GM19025 (cell line): ENCODE results near the gene SLMAP.

Source experiments
- ATAC-seq: cut with Tn5 transposase; IDR thresholded peaks from one replicate; pipeline ENCODE4 v1.9.1; 2021; ENCODE audit warnings: mild to moderate bottlenecking, low read depth, moderate library complexity; ENCODE audit not compliant: unreplicated experiment

Gene SLMAP

GRCh38 chr3:57929988-57930387, 173.9 kb downstream of the SLMAP start:
- no peak for ATAC-seq

- no peak for ATAC-seq
These were observed 177.5 kb downstream of the SLMAP start for GRCh38 chr3:57933602-57934001.

GRCh38 chr3:57934373-57934772, 178.3 kb downstream of the SLMAP start:
- ATAC-seq: no peak

- ATAC-seq: no peak
These were observed 179.4 kb downstream of the SLMAP start for GRCh38 chr3:57935539-57935938.

- ATAC-seq: no peak
These were observed 181.0 kb downstream of the SLMAP start for GRCh38 chr3:57937092-57937491.

GRCh38 chr3:57939775-57940174, 183.7 kb downstream of the SLMAP start:
- no peak for ATAC-seq

GRCh38 chr3:57942388-57942787, 186.3 kb downstream of the SLMAP start:
- no peak for ATAC-seq

- no peak for ATAC-seq
These were observed 186.8 kb downstream of the SLMAP start for GRCh38 chr3:57942872-57943283.

GRCh38 chr3:57943525-57944495, 187.7 kb downstream of the SLMAP start:
- ATAC-seq: no peak

GRCh38 chr3:57946970-57947381, 190.9 kb downstream of the SLMAP start:
- no peak for ATAC-seq

- no peak for ATAC-seq
These were observed 192.1 kb downstream of the SLMAP start for GRCh38 chr3:57948080-57948671.

- ATAC-seq: no peak
These were observed 192.7 kb downstream of the SLMAP start for GRCh38 chr3:57948781-57949242.

GRCh38 chr3:57949344-57949743, 193.2 kb downstream of the SLMAP start:
- no peak for ATAC-seq

GRCh38 chr3:57949785-57950615, 193.9 kb downstream of the SLMAP start:
- ATAC-seq: no peak

- no peak for ATAC-seq
These were observed 195.2 kb downstream of the SLMAP start for GRCh38 chr3:57951066-57951882.

- no peak for ATAC-seq
These were observed 196.1 kb downstream of the SLMAP start for GRCh38 chr3:57952208-57952631.

GRCh38 chr3:57952651-57953050, 196.5 kb downstream of the SLMAP start:
- no peak for ATAC-seq

- ATAC-seq: no peak
These were observed 197.5 kb downstream of the SLMAP start for GRCh38 chr3:57953576-57953975.

GRCh38 chr3:57956119-57956832, 200.2 kb downstream of the SLMAP start:
- no peak for ATAC-seq
